ENCODE measurements around the gene MRPS14. TPM values are rescaled to one million over a fixed set of nuclear protein-coding genes. Genes with fewer than 3 reads are reported as not detected.

MRPS14 gene
- total and polyA plus RNA-seq, 9 of the 15 experiments (the other 6 are each of a cell fraction or from before 2014, with no cell fraction given): 38.1 to 231 (median 54.9) TPM

GRCh38 chr1:174999216-174999935 lies 23.8 kb downstream of the MRPS14 start (continued):
- TF ChIP-seq PBX2 (CRISPR knock-in tag; IDR thresholded peaks at IDR 0.05; ENCODE audit: low read depth) (no peak), PBX2 (tag; conservative IDR thresholded peaks at IDR 0.05; ENCODE audit: low read depth) (peak; percentile 54; the same call in 1 of the 2 replicates), ATF7 (IDR thresholded peaks at IDR 0.05) (peak; percentile 98), SPI1 (IDR thresholded peaks at IDR 0.05; ENCODE audit: borderline replicate concordance, low read depth, low read length) (no peak), DDX20 (tag; IDR thresholded peaks at IDR 0.05; ENCODE audit: low read depth) (no peak), CGGBP1 (CRISPR knock-in tag; IDR thresholded peaks at IDR 0.05) (peak; percentile 90), MLLT1 (IDR thresholded peaks at IDR 0.05) (peak; percentile 10 to 77), CBX1 (IDR thresholded peaks at IDR 0.05; ENCODE audit: low read depth) (peak; percentile 35; the same call in 1 of the 2 replicates), BHLHE40 (IDR thresholded peaks at IDR 0.05; ENCODE audit: low read length) (peak; percentile 60; the same call in 1 of the 2 replicates), CBFA2T2 (conservative IDR thresholded peaks at IDR 0.05) (peak; percentile 65), ETV1 (tag; conservative IDR thresholded peaks at IDR 0.05; ENCODE audit: low read depth) (peak; percentile 89), GABPB1 (CRISPR knock-in tag; IDR thresholded peaks at IDR 0.05) (peak; percentile 94), CREB1 (IDR thresholded peaks at IDR 0.05) (peak; percentile 99), CREB1 (CRISPR knock-in tag; IDR thresholded peaks at IDR 0.05) (peak; percentile 97), BMI1 (IDR thresholded peaks at IDR 0.05; ENCODE audit: low read length) (peak; percentile 84)
- TF ChIP-seq, protein P1, sequence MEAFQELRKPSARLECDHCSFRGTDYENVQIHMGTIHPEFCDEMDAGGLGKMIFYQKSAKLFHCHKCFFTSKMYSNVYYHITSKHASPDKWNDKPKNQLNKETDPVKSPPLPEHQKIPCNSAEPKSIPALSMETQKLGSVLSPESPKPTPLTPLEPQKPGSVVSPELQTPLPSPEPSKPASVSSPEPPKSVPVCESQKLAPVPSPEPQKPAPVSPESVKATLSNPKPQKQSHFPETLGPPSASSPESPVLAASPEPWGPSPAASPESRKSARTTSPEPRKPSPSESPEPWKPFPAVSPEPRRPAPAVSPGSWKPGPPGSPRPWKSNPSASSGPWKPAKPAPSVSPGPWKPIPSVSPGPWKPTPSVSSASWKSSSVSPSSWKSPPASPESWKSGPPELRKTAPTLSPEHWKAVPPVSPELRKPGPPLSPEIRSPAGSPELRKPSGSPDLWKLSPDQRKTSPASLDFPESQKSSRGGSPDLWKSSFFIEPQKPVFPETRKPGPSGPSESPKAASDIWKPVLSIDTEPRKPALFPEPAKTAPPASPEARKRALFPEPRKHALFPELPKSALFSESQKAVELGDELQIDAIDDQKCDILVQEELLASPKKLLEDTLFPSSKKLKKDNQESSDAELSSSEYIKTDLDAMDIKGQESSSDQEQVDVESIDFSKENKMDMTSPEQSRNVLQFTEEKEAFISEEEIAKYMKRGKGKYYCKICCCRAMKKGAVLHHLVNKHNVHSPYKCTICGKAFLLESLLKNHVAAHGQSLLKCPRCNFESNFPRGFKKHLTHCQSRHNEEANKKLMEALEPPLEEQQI (IDR thresholded peaks at IDR 0.05): peak; percentile 94
- TF ChIP-seq, protein P2, sequence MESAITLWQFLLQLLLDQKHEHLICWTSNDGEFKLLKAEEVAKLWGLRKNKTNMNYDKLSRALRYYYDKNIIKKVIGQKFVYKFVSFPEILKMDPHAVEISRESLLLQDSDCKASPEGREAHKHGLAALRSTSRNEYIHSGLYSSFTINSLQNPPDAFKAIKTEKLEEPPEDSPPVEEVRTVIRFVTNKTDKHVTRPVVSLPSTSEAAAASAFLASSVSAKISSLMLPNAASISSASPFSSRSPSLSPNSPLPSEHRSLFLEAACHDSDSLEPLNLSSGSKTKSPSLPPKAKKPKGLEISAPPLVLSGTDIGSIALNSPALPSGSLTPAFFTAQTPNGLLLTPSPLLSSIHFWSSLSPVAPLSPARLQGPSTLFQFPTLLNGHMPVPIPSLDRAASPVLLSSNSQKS (CRISPR knock-in tag; IDR thresholded peaks at IDR 0.05): no peak
- TF ChIP-seq, protein P3, sequence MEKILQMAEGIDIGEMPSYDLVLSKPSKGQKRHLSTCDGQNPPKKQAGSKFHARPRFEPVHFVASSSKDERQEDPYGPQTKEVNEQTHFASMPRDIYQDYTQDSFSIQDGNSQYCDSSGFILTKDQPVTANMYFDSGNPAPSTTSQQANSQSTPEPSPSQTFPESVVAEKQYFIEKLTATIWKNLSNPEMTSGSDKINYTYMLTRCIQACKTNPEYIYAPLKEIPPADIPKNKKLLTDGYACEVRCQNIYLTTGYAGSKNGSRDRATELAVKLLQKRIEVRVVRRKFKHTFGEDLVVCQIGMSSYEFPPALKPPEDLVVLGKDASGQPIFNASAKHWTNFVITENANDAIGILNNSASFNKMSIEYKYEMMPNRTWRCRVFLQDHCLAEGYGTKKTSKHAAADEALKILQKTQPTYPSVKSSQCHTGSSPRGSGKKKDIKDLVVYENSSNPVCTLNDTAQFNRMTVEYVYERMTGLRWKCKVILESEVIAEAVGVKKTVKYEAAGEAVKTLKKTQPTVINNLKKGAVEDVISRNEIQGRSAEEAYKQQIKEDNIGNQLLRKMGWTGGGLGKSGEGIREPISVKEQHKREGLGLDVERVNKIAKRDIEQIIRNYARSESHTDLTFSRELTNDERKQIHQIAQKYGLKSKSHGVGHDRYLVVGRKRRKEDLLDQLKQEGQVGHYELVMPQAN (IDR thresholded peaks at IDR 0.05; ENCODE audit: borderline replicate concordance): peak; percentile 73; the same call in 1 of the 2 replicates

Measured in K562 (cell line).